ENCODE data around the gene GID4.

The GID4 gene

GRCh38 chr17:18015593-18015992 lies 23.6 kb upstream of the GID4 start:
- no peak for DNase-seq

- DNase-seq, result no peak
Observed at GRCh38 chr17:18016426-18016825, 22.8 kb upstream of the GID4 start.

- DNase-seq, result no peak
Observed at GRCh38 chr17:18017958-18018357, 21.2 kb upstream of the GID4 start.

- DNase-seq, result no peak
Observed at GRCh38 chr17:18018411-18018921, 20.7 kb upstream of the GID4 start.

- no peak for DNase-seq
Observed at GRCh38 chr17:18019838-18020154, 19.4 kb upstream of the GID4 start.

GRCh38 chr17:18020971-18021370 lies 18.2 kb upstream of the GID4 start:
- no peak for DNase-seq

- no peak for DNase-seq
Observed at GRCh38 chr17:18021372-18021771, 17.8 kb upstream of the GID4 start.

GRCh38 chr17:18025241-18025944 lies 13.8 kb upstream of the GID4 start:
- DNase-seq, result no peak

- no peak for DNase-seq
Observed at GRCh38 chr17:18025945-18026776, 13.0 kb upstream of the GID4 start.

- no peak for DNase-seq
Observed at GRCh38 chr17:18027280-18027679, 11.9 kb upstream of the GID4 start.

GRCh38 chr17:18028114-18028951 lies 10.9 kb upstream of the GID4 start:
- no peak for DNase-seq

GRCh38 chr17:18028952-18029540 lies 10.2 kb upstream of the GID4 start:
- DNase-seq, result no peak

GRCh38 chr17:18031955-18032354 lies 7.3 kb upstream of the GID4 start:
- DNase-seq, result no peak

- DNase-seq, result no peak
Observed at GRCh38 chr17:18033442-18034099, 5.6 kb upstream of the GID4 start.

- DNase-seq, result no peak
Observed at GRCh38 chr17:18035704-18036103, 3.5 kb upstream of the GID4 start.

- DNase-seq, result no peak
Observed at GRCh38 chr17:18037486-18037885, 1.7 kb upstream of the GID4 start.

GRCh38 chr17:18038149-18038850 lies 908 bp upstream of the GID4 start:
- DNase-seq, result no peak

GRCh38 chr17:18039535-18040260 lies 490 bp downstream of the GID4 start:
- peak; percentile 77 for DNase-seq

- no peak for DNase-seq
Observed at GRCh38 chr17:18040261-18040858, 1.2 kb downstream of the GID4 start.

- no peak for DNase-seq
Observed at GRCh38 chr17:18041776-18042175, 2.6 kb downstream of the GID4 start.
